Measurements from ENCODE around the gene SORCS1.

SORCS1 gene

DNA sequence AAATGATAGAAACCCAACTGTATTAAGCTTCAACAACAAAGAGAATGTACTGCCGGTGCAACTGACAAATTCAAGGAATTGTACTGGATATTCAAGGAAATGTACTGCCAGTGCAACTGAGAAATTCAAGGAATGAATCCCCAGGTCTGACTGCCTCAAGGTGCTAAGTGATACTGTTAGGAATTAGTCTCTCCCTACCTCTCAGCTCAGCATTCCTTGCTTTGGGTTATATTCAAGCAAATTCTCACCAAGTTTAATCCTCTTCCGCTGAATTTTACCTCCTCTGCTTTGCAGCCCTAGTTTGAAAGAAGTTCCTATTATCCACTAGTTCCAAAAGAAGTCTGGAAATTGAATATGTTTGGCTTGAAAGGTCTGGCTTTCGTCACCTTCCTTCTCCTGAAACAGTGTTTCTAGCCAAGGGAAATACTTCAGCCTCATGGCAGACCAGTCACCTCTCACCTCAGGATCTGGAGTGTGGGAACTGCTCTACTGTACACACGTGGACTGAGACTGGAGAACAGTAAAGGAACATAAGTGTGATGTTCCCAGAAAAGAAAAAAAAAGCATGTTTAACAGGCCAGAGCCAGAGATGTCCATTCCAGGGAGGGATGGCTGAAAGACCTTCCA lies 60.4 kb downstream of the SORCS1 start:
- DNase-seq (ENCODE audit: low read depth), result no peak

DNA sequence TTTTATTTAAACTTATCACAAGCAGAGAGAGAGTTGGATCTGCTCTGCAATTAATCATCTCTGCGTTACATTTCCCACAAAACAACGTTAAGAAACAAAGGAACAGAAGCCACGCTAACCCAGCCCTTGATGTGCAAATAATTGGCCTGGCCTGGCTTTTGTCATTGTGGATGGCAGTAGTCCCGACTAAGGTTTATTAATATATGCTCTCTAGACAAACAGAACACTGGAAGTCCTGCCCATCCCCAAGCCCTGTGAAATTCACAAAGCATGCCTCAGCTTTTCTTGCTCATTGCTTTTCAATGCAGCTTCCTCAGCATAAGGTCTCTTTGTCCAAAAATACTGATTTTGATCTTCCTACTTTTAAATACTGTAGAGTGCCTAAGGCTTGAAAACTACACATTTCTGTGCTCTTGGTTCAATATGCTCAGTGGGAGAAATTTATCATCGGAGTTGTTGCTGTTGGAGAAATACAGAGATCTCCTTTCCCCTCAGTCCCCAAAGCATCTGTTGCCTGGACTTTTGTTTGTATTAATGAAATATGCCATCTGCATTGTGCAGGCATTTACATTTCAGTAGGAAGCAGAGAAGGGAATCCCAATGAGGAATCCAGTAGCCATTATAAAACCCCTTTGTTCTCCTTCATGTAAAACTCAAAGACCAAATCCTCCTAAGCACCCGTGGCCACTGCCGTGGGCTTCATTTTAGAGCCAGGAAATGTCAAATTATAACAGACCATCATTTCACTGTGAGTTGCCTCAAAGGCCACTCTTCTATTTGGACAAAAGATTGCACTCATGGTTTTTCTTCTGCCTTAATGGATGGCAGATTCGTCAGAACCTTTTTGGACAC lies 61.1 kb downstream of the SORCS1 start:
- no peak for DNase-seq (ENCODE audit: low read depth)

DNA sequence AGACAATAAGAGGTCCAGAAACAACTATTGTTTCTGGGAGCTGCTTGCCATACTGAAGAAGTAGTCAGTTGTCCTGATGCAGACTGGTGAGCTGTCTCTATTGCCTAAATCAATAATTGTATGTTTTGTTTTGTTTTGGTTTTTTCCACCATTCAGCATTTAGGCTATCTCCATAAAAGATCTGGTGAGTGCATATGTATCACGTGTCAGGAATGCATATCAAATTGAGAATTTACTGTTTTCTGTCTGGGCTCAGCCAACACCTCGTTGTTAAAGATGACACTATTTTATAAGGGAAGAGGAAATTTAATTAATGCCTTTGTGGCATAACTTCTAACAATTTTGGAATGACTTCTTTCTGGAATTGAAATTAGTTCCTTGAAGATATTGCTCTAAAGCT lies 66.2 kb downstream of the SORCS1 start:
- no peak for DNase-seq (ENCODE audit: low read depth)

DNA sequence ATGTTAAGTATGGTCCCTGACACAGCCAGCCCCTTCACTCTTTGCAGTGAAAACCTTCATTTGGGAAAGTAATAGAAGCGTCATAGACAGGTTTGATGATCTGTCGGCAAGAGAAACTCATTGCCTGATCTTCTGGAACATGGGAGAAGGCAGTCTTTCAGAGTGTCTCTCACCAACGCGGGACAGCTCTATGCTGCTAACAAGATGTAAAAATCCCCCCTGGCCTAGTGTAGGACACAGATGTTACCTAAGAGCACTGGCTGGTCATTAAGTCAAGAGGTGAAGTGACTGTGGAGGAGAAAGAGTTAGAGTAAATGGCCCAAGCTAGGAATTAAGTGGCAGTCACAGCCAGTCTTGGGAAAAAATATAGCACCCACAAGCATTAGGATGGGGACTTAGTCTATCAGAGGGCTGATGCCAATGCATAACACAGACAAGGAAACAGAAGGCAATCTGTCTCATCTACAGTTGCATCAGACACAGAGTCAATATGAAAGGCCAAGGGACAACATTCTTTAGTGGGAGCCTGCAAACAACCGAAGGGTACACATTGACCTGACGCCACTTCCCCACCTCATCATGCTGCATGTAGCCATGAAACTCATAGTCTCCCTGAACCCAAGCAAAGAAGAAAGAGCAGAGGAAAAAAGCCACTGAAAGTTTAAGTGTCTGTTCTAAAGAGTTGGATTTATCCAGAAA lies 69.5 kb downstream of the SORCS1 start:
- no peak for DNase-seq (ENCODE audit: low read depth)

DNA sequence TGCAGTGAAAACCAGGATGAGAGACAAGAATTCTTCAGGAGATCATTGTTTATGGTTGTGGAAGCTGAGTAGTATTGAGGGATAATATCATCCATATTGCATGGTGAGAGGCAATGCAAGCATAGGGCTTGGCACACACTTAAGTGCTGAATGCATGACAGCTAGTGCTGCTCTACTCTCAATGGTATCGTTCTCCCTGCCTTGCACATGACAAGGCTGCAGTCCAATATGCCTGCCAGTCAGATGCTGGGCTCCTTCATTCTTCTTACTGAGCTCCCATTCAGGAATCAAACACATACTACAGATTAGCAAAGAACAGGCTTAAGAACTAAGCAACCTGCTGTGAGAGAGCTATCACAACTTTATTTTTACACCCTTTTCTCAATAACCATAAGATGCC lies 72.2 kb downstream of the SORCS1 start:
- DNase-seq (ENCODE audit: low read depth), result no peak

DNA sequence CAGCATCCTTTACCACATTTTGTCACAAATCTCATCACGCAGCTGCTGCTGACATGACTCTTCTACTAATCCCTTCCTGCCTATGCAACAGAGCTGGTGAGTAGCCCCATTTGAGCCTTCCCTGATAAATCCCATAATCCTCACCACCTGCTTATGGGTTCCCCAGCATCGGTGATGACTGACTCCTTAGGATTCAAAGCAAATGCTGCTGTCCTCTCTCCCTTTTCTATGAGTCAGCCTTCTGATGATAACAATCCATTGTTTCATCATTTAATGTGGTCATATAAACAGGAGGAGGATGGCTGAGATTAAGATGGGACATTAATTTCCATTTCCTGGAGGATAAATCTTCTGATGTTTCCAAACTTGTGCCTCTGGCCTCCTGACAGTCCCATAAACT lies 73.4 kb downstream of the SORCS1 start:
- DNase-seq (ENCODE audit: low read depth), result no peak

DNA sequence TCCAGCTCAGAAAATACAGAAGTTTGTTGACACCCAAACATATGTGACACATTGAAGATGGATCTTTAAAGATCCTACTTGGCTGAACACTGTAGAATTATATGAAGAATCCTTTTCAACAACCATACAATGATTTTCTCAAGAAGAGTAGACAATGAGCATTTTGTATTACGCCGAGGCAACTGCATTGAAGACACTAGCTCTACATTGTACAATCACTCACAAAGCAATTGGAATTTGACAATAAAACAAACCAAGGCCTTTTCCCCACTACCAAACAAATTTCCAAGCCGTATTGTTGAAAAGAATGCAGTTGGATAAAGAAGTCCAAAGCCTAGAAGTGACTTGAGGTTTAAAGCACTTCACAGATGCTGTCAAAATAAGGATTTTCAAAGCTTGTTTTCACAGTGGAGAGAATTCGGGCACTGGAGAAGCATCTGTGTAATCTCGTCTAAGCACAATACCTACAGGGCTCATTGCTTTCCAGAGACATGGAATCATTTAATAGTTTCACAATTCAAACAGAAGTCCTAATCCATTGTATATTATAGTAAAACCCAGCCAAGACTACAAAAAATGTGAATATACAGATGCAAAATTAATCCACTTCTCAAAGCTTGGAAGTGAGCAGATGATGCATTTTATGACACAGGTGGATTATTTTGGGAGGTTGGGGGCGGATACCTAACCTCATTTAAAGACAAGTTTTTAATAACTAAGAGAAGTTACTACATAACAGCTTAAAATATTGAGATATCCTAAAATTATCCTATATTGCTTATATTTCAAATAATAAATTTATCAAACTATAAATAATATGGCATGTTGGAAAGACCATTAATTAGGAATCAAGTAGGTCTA lies 78.6 kb downstream of the SORCS1 start:
- no peak for DNase-seq (ENCODE audit: low read depth)

DNA sequence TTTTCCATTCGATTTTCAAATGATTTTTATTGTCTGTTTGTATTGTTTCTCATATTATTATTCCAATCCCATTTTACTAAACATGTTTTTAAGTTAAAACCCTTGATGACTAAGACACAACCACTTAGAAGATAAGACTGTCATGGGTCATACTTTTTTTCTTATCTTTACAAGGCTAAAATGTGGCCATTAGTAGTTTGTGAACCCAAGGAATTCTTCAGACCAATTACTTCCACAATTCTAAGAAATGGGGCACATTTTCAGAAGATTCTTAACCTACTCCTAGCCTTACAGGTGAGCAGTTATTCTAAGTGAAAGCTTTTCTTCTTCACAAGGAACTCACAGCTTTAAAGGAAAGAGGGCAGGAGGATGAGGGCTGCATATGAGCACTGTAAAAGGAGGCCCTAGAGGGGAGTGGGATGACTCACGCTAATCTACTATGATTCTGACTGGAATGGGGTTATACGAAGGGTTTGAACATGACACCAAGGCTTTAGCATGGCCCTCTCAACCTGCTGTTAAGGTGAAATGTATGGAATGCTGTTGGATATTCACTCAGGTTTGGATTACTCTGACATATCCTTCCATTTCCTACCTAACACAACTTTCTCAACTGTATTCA lies 81.0 kb downstream of the SORCS1 start:
- DNase-seq (ENCODE audit: low read depth), result no peak

DNA sequence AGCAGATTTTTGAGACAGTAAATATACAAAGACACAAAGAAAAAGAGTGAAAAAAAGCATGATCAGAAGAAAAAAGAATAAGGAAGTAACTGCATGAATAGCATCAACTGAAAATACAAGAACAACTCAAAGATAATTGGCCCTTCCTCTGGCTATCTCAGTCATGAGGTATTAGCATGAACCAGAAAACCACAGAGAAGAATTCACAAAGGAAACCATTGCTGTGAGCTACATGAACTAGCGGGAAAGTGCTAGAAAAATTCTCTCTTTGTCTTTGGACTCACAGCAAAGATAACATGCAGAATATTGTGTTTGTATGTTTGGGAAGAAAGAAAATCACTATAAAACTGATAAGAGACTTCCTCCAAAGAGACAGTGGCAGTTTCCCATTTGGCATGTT lies 82.9 kb downstream of the SORCS1 start:
- no peak for DNase-seq (ENCODE audit: low read depth)

DNA sequence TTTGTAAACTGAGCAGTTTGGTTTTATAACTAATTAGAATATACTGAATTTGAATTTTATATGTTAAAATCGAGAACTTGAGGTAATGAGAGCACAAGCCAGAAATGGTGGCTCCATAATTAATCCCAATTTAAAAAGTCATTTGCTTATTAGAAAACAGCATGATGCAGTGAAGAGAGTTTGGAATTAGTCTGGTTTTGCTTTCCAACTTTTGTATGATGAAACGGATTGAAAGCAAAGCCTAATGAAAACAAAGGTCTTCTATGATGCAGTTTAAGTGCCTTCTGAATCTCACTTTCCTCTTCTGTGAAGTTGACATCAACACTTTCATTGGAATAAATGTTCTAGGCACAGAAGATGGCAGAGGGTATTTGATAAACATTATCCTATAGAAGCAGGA lies 89.4 kb downstream of the SORCS1 start:
- DNase-seq (ENCODE audit: low read depth), result no peak

DNA sequence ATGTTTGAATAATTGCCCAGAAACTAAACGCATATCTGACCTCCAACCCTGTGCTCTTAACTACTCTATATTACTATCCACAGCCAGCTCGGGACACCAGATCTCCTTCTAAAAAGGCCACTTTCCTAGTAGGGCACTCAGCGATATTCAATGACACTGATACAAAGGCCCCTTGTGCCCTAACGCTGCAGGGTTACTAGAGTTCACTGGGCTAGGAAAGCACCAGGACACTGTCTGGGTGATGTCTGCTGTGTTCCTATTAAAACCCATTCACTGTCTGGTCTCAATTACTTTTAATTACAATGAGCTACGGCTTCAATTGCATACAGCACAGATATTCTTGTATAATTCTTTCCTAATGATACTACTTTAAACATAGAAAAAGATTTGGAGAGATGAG lies 91.7 kb downstream of the SORCS1 start:
- no peak for DNase-seq (ENCODE audit: low read depth)

DNA sequence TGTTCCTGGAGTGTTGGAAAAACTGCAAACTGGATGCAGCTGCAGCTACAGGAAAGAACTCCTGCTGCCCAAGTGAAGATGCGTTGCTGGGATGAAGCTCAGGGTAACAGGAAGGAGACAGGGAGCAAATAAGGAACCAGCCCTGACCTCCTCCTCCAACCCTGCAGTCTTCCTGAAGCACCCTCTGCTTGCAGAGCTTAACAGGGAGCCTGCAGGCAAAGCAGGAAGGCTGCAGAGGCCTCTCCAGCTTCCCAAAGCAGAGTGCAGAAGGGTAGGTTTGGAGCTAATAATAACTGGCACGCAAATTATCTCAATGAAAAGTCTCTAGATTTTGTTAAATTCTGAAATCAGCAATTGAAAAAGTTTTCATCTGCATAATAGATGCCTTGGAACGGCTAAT lies 92.5 kb downstream of the SORCS1 start:
- DNase-seq (ENCODE audit: low read depth), result no peak

DNA sequence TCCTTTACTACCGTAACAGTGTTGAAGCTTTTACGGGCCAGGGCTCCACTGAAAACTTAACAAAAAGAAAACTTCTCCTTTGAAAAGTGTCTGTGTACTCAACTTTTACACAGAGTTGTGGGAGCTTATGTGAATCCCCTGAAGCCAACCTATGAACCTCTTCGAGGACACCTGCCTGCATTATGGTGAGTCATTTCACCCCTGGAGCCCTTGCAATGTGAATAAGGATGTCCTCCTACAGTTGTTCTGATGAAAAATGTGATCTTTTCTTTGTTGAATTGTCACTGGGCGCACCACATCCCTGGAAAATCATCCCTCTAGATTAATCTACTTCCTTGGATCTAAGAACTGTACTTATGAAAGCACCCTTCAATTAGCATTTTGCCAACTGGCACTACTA lies 93.2 kb downstream of the SORCS1 start:
- DNase-seq (ENCODE audit: low read depth), result no peak

DNA sequence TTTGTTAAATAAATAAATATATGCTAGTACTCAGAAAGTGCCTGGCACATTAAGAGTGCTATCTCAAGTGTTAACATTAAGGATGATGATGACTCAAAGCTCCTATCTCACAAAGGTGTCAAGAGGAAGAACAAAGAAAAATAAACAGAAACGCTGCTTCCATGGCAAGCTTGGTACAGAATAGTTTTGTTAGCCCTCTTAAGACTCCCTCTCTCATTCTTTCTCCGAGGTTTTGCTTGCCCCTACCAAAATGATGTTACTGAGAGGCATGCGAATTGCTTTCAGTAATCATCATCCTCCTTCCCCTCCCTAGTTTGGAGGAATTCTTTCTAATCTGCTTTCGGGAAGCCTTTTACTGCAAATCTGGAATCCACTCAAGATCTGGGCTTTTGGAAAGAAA lies 96.7 kb downstream of the SORCS1 start:
- no peak for DNase-seq (ENCODE audit: low read depth)

DNA sequence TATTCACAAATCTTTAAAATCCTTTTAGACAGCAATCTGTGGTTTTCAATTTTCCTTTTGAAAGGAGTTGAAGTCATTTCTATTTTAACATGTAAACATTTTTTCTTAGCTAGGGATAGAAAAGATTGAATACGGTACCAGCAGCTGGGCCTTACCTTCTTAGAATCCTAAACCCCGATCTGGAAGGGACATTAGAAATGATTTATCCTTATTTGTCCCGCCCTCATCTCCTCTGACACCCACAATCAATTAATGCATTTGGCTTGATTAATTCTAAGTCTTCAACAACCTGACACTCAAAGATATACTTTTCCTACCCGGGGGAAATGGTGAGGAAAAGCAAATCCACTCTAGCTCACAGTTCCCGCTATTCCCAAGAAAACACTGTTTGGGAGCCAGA lies 100.4 kb downstream of the SORCS1 start:
- DNase-seq (ENCODE audit: low read depth), result no peak

DNA sequence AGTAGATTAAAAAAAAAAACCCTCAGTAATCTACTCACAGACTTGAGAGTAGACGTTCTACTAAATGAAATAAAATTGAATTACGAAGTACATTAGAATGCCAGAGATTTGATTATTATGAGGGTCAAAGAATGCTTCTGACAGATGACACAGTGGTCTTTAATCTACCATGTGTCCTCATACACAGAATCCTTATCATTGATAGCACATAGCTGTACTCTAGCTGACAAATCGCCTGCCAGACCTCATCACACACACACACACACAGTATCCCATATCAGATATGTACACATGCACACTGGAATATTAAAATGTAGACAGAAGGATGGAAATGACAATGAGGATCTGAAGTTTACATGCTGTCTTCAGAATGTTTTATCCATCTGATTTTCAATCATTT lies 104.6 kb downstream of the SORCS1 start:
- no peak for DNase-seq (ENCODE audit: low read depth)

DNA sequence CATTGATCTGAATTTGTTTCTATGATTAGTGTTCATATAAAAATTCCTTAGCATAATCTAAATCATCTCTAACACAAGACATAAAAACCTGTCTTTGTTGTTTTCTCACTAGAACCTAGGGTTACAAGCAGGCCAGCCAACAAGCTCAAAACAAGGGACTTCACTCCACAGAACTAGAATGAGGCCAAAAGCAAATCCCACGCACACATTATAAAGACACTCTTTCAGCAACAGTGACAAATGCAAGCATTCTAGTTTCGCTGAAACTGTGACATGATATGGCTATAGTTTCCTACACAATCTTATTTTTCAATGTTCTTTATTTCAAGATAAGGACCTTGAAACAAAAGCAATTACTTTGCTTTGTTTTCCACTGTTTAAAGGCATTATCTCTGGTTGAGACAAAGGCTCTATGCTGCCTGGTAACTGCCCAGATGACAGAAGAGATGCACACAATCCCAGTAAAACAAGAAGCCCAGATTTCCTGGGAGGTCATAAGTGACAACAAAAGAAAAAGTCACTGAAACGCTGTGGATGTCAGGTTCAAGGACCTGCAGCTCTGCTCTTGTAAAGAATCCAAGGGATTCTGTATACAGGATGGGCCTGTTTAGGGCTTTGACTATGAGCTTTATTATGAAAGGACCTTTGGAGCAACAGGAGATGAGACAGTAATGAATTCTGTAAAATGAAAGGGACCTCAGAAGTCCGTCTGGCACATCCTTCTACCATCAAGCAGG lies 105.3 kb downstream of the SORCS1 start:
- DNase-seq (ENCODE audit: low read depth), result no peak

DNA sequence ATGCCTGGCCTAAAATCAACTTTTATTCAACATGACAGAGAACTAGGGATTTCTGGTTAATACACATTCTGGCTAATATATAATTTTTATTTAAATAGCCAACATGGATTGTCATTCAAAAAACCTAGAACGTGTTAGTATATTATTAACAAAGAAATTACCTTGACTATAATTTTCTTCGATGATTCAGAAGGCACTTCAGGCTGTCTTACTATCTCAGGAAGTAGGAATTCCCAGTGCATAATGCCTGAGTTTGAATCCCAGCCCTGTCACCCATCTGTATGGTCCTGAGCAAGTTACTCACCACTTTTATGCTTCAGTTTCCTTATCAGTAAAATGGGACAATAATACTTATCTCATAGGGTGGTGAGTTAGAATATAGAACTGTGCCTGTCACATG lies 106.2 kb downstream of the SORCS1 start:
- no peak for DNase-seq (ENCODE audit: low read depth)

DNA sequence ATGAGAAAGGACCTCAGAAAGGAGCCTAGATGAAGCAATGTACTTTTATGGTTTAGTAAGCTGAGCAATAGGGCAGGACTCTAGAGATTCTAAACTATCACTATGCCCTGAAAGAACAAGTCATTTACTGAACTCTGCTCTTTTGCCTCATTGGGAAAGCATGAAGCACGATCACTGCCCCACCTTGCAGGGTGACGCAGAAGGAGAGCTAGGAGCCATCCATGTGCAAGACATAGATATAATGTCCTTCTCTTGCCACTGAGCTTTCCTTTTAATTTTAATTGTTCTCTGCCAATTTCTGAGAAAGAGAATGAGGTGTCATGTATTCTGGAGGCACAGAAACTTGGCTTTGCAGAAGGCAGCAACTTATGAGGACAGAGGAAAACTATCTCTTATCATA lies 108.3 kb downstream of the SORCS1 start:
- no peak for DNase-seq (ENCODE audit: low read depth)

DNA sequence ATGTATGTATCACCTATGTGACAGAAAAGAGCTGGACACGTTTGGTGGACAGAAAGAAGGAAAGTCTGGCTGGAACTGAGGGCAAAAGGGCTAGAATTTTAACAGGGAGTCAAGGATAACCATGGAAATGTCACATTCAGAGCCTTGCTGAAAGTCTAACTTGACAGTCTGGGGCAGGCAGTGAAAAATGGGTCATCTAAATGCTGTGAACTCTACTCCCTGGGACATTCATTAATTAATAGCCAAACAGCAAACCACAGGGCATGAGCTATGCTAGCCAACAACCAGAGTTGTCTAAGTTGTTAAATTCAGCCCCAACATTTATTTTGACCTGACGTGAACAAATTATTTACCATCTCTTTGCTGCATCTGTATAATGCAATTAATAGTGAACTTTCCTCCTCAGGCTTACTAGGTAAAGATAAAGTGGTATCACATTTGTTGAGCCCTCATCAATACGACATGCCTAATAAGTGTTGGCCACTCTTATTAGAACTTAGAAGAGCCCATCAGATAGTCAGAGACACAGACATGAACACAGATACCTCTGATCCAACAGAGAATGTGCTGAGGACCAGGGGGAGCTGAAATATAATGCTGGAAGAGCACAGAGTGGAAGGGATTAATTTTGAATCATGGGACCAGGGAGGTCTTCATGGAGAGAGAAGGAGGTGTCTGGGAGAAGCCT lies 109.9 kb downstream of the SORCS1 start:
- DNase-seq (ENCODE audit: low read depth), result no peak

DNA sequence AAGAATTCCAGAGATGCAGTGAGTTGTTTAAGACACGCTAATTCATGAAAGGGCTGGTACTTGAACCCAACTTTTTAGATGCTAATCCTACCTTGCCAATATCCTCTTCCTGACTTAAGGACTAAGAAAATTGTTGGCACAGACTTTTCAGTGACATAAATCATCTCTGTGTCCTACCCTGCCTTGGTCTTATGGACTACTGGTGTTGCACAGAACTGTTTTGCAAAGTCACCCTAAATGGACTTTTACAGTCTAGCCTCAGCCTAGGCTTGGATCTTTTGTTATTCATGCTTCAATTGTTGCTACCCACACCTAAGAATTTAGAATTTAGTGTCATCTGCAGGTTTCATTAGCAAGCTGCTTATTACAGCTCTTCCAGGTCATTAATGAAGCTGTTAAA lies 112.7 kb downstream of the SORCS1 start:
- no peak for DNase-seq (ENCODE audit: low read depth)
